Measurements from ENCODE around the gene GALP. TPM values are rescaled to one million over a fixed set of nuclear protein-coding genes. Genes with fewer than 3 reads are reported as not detected.

The GALP gene
- total RNA-seq, 1 experiment from 2014 or later, result not detected

- no peak overlapping the region for H3K23ac ChIP-seq (ENCODE audit: insufficient read length, low read depth, low read length)
- H2BK12ac ChIP-seq (ENCODE audit: insufficient read length, low read depth, low read length), result no peak overlapping the region
- H3K23me2 ChIP-seq (ENCODE audit: insufficient read length, low read depth, low read length, poor library complexity, severe bottlenecking), result no peaks in the 10 kb centered on the region
- no peak overlapping the region for H2BK20ac ChIP-seq (ENCODE audit: low read depth, low read length, poor library complexity, severe bottlenecking)
- H3K9ac ChIP-seq (ENCODE audit: extremely low read depth, insufficient read length, low read length), result no peak overlapping the region
- no peak overlapping the region for H3T11ph ChIP-seq (ENCODE audit: low read length)
- H3K79me1 ChIP-seq (ENCODE audit: insufficient read depth, low read depth, low read length, poor library complexity, severe bottlenecking), result no peaks in the 10 kb centered on the region
- no peak overlapping the region for H2AFZ ChIP-seq (ENCODE audit: low read length)
- H3K4me1 ChIP-seq (ENCODE audit: insufficient read depth, low read length), result no peaks in the 10 kb centered on the region
- no peak overlapping the region for H4K8ac ChIP-seq (replicated peaks; ENCODE audit: insufficient read length, low read depth, low read length)
- peaks cover 12% of the 10 kb centered on the region for H3K27me3 Mint-ChIP-seq (ENCODE audit: low read depth)
- no peaks in the 10 kb centered on the region for H3K9me3 ChIP-seq (ENCODE audit: control insufficient read depth, low read depth, low read length)
- H4K5ac ChIP-seq (ENCODE audit: insufficient read length, low read depth, low read length), result no peak overlapping the region
- no peak overlapping the region for H3K4me3 Mint-ChIP-seq
- WGBS (ENCODE audit: extremely low coverage, insufficient read length, low lambda C conversion rate), result no CpG with 5 or more reads among the region's 17 CpGs
- H3K4me2 ChIP-seq (ENCODE audit: insufficient read depth, insufficient read length, low read length), result no peak overlapping the region
- no peak overlapping the region for H3K27ac Mint-ChIP-seq
- no peak overlapping the region for H2BK120ac ChIP-seq (ENCODE audit: low read depth, low read length, poor library complexity, severe bottlenecking)
- H3K9me3 Mint-ChIP-seq, result peaks cover 0 to 54% of the 10 kb centered on the region in 2 experiments; a peak in 2 of 5 replicates
- H3K4me1 Mint-ChIP-seq, result no peaks in the 10 kb centered on the region
- peak; percentile 26; the same call in 1 of the 3 replicates for TF ChIP-seq CTCF (conservative IDR thresholded peaks at IDR 0.05)
- H3K27ac ChIP-seq (ENCODE audit: insufficient read length, low read depth, low read length), result no peak overlapping the region
- no peak overlapping the region for H2AK5ac ChIP-seq (ENCODE audit: insufficient read length, low read length)
- no peaks in the 10 kb centered on the region for H3K36me3 Mint-ChIP-seq (ENCODE audit: insufficient read depth in 1 of 3, low read depth in 3 of 3)
- H3K56ac ChIP-seq (ENCODE audit: insufficient read length, low read depth, low read length), result no peak overlapping the region
- no peak overlapping the region for H3K4ac ChIP-seq (ENCODE audit: low read depth, low read length)
- H3K18ac ChIP-seq (ENCODE audit: insufficient read length, low read depth, low read length), result no peak overlapping the region
- no peak overlapping the region for H4K91ac ChIP-seq (ENCODE audit: insufficient read length, low read depth, low read length)
- H4K20me1 ChIP-seq (ENCODE audit: control insufficient read depth, insufficient read depth, insufficient read length), result no peaks in the 10 kb centered on the region
- no peaks in the 10 kb centered on the region for H3K27me3 ChIP-seq (ENCODE audit: insufficient read depth, low read length)
- H2BK15ac ChIP-seq (ENCODE audit: low read depth, low read length), result no peak overlapping the region
- no peak overlapping the region for H2BK5ac ChIP-seq (ENCODE audit: insufficient read length, low read length)
- no peak for DNase-seq
- no peak overlapping the region for H3K14ac ChIP-seq (ENCODE audit: insufficient read depth, low read length)
- H3K79me2 ChIP-seq (ENCODE audit: insufficient read depth, low read length), result no peaks in the 10 kb centered on the region
Measured at GRCh38 chr19:56189785-56190184, 14.0 kb downstream of the GALP start.

Data from H9 (cell line).